Measurements from ENCODE around the gene MUC6.
A peak's percentile ranks its signal among the peaks of the same experiment; 100 is the strongest.

MUC6 gene

DNA sequence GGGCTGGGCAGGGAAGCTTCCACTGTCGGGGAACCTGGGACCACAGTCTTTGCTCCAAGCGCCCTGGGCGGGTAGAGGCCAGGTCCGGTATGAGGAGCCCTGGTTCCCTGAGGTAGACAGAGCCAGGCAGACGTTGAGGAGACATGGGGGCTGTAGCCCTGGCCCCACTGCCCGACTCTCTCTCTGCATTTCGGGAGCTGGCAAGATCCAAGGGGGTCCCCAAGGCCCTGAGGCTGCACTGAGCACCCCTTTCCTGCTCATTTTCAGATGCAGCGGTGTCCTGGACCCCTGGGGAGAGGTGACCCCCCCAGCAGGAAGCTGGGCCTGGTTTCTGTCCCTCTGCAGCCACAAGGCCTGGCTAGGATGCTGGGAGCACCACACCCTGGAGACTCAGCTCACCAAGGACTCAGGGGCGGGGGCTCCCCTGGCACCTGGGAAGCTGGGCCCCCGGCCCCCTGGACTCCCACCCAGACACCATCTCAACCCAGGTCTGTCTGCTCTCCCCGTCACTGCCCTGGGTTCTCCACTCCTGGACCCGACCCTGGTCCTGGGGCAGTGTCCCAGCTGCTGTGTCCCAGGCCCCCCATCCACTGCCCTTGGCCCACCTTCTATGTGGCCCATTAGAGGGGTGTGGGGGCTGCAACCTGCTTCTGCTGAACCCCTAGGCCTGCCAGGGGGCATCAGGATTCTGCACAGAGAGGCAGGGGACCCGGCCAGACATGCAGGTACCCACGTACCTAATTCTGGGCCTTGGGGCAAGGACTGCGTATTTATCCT, 15.0 kb upstream of the MUC6 start:
- no peak for DNase-seq (ENCODE audit: extremely low read depth in 1 of 2, low read depth in 1 of 2)

DNA sequence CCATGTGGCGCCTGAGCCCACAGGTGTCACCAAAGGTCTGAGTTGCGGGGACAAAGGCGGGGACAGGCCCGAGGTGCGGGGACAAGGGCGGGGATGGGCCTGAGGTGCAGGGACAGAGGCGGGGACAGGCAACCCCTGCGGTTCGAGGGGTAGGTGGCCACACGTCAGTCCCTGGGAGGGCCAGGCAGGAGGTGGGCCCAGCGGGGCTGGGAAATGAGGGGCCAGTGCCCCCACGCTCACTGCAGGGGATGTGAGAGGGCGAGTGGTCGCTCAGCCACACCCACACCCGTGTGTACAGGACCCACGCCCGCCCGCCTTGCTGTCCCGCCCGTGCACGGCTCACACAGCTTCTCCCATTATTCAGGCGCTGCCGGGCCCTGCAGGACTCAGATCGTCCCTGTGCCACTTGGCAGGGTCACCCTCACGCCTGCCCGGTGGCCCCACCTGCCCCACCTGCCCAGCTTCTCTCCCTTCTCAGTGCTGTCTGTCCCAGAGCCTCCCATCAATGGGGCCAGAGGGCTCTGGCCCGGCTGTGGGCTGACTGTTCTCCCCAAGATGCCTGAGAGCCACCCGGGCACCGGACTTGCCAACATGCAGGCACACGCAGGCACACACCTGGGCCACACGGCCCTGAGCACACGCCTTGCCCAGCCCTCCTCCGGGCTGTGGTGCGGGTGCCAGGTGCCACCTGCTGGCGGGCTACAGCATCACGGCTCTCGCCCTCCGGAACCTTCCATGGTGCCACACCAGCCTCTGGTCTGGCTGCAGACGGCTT, 14.2 kb upstream of the MUC6 start:
- peak; percentile 28 to 52 for DNase-seq (ENCODE audit: extremely low read depth in 1 of 2, low read depth in 1 of 2)

DNA sequence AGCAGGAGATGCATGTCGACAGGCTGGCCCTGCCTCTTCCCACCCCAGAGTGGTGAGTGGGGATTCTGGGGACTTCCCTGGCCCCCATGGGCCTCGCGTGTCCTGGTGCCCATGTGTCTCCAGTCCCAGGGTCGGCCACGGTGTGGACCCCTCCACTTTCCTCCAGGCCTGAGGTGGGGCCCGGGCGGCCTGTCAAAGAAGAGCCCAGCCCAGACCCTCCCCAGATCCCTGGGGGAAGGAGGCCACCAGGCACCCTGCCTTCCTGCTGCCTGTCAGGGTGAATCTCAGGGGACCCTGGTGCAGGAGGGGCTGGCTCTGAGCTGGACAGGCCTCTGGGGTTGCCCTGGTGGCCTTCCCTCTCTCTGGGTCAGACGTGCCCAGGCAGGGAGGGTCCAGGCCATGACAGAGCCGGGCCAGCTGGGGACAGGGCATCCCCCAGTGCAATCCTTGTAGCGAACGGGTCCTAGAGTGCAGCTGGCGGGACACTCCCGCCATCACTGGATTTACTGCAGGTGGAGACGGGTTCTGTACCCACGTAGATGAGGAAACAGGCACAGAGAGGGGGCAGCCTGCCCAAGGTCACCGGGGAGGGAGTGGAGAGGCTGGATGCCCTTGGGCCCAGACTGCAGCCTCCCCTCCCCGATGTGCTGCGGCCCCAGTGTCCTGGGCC, 13.5 kb upstream of the MUC6 start:
- DNase-seq (ENCODE audit: extremely low read depth in 1 of 2, low read depth in 1 of 2) = no peak

DNA sequence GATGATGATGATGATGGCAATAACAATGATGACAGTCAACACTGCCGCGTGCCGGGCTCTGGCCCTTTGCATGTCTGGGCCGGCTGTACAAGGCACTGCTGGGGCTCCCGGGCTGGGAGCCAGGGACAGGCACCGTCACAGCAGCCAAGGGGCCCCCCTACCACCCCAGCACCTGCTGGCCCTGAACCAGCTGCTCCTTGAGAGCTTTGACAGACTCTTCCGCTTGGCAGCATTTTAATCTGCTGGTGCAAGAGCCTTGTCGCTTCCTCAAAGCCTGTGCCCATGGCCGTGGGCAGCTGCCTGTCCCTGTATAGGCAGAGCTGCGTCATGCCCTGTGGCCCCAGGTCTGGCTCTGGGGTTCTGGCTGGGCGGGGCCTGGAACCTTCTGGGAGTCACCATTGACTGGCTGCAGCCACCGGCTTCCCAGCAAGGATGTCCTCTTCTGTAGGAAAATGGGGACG, 12.9 kb upstream of the MUC6 start:
- DNase-seq (ENCODE audit: extremely low read depth in 1 of 2, low read depth in 1 of 2) = no peak

DNA sequence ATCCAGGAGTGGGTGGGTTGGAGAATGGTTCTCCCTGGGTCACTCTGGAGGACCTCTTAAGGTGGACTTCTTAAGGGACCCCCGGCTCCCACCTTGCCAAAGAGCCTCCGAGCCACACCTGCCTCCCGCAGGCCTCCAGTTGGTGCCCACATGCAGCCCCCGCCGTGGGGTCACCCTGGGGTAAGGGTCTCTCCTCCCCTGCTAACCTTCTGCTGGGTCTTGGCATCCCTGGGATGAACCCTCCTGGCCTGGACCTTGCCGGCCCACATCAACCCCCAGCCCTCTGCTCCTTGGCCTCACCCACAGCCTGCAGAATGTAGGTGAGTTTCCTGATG, 12.5 kb upstream of the MUC6 start:
- no peak for DNase-seq (ENCODE audit: extremely low read depth in 1 of 2, low read depth in 1 of 2)

DNA sequence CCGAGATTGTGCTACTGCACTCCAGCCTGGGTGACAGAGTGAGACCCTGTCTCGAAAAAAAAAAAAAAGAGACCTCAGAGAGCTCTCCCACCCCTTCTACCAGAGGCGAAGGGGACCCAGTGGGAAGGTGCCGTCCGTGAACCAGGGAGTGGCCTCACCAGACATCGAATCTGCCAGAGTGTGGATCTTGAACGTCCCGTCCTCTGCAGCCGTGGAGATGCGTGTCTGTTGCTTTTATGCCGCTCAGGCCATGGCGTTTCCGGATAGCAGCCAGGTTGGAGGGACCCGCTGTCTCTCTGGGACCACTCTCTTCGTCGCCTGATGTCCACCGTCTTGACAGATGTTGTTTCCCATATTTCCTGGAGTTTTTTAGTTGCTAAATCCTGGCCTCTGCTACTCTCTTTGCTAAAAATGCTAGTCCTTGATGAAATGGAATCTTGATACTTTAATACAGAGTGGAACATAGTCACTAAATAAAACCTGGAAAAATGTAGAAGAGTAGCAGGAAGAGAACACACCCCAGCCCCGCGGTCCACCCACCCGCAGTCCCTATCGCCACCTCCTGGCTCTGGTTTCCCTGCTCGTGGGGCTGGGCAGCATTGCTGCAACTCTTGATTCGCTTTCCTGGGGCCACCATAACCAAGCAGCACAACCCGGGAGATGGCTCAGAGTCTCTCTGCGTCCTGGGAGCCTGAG, 12.0 kb upstream of the MUC6 start:
- DNase-seq (ENCODE audit: extremely low read depth in 1 of 2, low read depth in 1 of 2) = no peak

DNA sequence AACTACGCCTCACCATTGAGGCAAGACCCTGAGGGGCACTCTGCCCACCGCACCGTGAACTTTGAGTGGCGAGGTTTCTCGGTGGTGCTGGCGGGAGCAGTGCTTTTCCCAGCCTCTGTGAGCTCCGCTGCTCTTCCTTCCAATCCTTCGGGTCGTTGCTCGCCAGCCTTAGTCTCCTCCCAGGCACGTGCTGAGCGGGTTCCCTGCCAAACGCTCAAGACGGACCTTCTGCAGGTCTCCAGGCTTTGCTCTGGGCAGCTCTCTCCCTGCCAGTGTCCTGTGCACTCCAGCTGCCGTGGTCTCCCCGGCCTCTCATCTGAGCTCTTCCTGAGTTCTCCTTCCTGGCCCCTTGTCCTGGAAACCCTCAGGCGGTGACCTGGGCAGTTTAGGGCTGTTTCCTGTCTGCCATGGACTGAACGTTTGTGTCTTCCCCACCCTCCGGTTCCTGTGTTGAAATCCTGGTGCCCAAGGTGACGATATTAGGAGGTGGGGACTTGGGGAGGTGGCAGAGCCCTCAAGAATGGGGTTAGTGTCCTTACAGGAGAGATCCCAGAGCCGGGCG, 11.2 kb upstream of the MUC6 start:
- no peak for DNase-seq (ENCODE audit: extremely low read depth in 1 of 2, low read depth in 1 of 2)

DNA sequence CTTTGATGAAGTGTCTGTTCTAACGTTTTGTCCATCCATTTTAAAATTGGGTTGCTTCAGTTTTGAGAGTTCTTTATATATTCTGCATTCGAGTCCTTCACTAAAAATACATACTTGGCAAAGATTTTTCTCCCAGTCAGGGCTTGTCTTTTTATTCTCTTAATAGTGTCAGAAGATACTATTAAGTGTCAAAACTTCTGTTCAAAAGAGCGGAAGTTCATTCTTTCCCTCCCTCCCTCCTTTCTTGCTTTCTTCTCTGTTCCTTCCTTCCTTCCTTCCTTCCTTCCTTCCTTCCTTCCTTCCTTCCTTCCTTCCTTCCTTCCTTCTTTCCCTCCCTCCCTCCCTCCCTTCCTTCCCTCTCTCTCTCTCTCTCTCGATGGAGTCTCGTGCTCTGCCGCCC, 7.6 kb upstream of the MUC6 start:
- no peak for DNase-seq (ENCODE audit: extremely low read depth in 1 of 2, low read depth in 1 of 2)

DNA sequence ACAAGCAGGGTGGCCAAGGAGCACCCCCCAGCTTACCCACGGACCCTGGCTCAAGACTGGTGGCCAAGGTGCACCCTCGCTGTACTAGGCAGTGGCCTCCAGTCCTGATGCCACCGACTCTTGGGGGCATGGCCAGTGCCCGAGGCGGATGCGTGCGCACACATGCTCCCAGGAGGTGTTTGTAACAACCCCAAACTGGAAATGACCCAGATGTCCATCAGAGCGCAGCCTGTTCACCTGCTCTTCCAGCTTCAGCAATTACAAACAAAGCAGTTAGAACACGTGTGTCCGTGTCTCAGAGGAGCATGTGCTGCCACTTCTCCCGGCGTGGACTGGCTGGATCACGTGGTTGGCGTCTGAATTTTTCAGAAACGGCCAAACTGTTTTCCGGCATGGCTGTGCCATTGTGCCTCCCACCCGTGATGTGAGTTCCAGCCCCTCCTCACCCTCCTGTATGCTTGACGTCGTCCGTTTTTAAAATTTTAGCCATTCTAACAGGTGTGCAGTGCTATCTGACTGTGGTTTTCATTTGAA, 7.1 kb upstream of the MUC6 start:
- DNase-seq (ENCODE audit: extremely low read depth in 1 of 2, low read depth in 1 of 2) = no peak

DNA sequence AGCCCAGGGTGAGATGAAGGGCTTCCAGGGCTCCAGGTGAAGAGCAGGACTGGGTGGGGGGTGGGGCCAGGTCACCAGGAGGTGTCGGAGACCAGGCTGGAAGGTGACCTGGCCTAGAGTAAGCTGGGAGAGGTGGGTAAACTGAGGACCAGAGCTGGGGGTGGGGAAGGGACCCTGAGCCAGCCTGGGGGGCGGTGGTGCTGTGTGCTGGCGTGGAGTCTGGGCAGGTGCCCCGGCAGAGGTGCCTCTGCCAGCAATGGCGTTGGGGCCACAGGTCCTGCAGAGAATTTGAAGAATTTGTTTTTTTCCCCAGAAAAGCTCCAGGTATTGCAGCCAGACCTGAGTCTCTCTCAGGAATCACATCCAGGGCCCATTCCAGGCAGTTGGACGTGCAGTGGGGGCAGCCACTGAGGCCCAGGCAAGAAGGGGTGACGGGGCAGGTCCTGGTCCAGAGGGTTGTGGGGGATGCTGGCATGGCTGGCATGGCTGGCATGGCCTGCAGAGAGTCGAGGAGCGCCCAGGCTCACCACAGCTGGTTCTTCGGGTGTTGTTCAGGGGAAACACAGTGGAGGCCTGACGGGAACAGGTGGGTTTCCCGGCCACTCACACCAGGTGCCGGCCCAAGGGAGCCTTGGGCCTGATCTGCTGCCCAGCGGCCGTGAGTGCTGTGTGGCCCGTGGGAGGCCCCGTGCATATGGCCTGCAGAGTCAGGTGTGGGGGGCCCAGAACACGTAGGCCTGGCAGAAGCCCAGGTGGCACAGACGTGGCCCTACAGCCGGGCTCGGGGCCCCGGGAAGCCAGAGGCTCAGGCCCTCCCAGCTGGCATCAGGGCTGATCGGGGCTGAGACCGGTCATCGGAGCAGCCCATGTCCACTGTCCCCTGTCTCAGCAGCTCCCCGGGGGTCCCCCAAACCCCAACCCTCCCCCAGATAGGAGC, 6.4 kb upstream of the MUC6 start:
- DNase-seq (ENCODE audit: extremely low read depth in 1 of 2, low read depth in 1 of 2) = no peak

DNA sequence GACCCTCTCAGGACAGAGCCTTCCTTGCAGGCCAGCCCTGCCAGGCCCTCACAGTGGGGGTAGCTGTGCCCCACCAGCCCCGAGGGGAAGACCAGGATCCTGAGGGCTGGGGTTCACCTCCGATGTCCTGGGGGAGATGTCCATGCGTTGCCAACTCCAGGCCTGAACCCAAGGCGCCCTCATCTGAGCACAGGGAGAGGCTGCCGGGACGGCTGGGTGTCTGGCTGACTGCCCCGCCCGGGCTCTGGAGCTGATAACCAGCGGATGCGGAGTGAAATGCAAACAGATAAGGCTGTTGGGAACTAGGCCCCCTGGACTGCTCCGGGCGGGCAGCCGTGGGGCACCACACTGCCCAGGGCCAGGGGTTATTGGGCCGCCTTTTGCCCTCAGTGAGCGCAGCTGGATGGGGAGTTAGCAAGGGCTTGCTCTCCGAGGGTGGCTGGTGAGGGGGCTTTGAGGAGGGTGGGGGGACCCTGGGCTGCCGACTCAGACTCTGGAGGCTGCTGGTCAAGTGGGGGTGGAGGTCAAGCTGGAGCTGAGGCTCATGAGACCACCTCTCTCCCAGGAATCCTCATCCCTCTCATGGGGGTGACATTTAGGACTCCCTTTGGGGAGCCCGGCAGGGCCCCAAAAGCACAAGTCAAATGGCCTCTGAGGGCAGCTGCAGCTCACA, 5.6 kb upstream of the MUC6 start:
- DNase-seq (ENCODE audit: extremely low read depth in 1 of 2, low read depth in 1 of 2) = no peak

DNA sequence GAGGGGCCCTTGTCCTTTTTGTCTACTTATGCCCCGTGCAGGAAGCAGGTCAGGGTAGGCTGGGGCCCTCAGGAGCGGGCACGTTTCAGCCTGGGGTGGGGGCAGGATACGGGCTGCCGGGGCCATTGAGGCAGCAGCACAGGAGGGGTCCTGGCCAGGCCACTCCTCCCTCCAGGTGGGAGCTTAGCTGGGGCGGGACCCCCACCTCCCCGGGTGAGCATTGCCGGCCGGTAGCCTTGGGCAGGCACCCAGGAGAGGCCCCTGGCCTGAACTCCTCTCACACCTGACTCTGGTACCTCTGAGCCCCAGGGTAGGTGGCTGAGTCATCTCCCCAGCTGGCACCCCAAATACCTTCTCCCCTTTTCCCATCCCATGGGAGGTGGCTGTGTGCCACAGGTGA, 5.0 kb upstream of the MUC6 start:
- DNase-seq (ENCODE audit: extremely low read depth in 1 of 2, low read depth in 1 of 2) = no peak

DNA sequence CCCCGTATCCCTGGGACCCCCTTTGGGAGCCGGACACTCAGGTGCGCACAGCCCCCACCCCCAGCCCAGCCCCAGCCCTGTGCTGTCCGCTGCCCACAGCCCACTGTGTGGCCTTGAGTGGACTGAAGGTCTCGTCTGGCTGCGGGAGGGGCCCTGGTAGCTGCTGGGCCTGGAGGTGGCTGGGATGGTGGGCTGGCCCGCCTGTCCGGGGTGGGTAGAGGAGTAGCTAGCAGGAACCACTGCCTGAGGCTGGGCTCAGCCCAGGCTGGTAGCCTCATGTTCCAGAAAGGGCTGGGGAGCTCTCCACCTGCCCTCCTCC, 4.6 kb upstream of the MUC6 start:
- no peak for DNase-seq (ENCODE audit: extremely low read depth in 1 of 2, low read depth in 1 of 2)

DNA sequence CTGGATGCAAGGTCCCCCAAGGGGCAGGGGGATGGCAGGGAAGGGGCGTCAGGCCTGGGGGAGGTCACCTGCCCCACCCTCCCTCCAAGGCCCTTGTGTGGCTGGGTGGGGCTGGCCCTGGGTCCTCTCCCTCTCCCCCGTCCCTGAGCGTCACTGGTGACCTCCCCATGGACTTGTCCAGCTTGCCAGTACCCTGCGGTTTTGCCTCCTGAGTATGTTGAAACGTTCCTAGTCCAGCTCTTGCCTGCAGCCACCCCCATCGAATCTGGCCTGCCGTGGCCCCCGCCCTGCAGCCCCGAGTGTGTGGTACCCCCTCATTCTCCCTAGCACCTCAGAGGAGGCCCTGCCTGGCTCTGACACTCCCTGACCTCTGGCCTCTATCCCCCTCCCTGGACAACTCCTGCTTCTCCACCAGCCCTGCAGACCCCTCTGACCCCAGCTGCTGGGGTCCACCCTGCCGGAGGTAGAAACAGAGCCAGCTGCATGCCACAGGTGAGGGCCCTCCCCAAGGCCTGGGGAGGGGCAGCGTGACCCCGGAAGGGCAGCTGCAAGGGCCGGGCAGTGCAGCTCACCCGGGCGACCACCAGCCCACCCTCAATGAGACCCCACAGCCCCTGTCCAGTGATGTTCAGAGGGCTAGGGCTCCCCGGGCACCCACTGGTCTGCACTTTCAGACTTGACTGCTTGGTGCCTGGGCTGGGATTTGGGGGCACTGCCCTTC, 4.1 kb upstream of the MUC6 start:
- DNase-seq (ENCODE audit: extremely low read depth in 1 of 2, low read depth in 1 of 2) = no peak

DNA sequence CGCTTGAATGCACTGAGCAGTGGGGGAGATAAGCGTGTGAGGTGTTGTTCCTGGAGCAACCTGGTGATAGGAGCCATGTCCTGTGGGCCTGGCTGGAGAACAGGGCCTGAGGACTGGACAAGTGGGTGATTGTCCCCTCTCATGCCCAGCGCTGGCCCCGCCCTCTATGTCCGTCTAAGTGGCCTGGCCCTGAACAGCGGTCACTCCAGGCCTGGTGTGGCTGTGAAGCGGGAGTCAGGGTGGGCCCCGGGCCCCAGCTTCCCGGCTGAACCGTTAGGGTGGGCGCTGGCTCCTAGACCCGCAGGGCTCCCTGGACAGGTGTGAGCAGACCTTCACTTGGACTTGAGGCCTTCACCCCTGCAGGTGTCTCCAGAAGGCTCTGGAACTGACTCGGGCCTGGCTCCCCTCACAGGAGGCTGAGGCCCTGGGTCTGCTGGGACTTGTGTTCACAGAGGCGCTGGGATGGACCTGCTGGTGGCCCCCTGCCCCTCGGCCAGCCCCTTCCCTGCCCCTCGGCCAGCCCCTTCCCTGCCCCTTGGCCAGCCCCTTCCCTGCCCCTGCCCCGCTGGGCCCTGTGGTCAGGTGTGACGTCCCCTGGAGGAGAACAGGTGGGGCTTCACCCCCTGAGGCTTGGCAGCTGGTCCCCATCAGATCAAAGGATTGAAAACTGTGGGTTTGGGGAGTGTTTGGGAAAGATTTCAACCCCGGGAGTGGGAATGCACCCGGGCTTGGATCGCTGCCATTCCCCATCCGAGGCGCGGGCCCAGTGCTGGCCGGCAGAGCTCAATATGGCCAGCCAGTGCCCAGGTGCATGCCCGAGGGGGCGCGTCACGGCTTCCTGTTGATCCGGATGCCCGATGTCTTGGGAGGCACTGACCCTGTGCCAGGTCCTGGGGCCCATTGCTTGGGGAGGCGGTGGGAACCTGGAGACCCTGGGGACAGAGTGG, 3.2 kb upstream of the MUC6 start:
- DNase-seq (ENCODE audit: extremely low read depth in 1 of 2, low read depth in 1 of 2) = no peak

DNA sequence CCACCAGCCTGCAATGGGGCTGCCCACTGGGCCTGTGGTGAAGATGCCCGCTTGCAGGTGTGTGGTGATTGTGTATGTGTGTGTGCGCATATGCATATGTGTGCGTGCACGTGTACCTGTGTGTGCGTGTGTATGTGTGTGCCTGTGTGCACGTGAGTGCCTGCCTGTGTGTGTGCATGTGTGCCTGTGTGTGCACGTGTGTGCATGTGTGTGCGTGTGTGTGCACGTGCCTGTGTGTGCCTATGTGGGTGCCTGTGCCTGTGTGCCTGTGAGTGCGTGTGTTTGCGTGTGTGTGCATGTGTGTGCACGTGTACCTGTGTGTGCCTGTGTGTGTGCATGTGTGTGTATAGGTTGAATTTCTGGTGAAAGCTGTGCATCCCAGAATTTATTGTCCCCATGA, 2.4 kb upstream of the MUC6 start:
- DNase-seq (ENCODE audit: extremely low read depth in 1 of 2, low read depth in 1 of 2) = no peak

DNA sequence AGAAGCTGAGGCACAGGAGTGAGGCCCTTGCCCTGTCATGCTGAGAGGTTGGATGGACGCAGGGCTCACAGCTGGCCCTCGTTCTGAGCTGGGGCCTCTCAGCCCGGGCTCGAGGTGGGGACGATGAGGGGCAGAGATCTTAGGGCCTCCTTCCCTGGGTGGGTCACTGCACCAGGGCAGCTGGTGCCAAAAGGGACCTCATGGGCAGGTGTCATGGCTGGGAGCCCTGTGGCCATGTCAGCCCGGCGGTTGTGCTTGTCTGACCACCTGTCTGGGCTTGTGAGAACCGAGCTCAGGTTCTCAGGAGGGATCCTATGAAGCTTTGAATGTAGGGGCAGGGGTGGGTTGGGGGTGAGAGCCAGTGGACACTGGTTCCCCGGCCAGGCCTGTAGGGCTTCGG, 1.8 kb upstream of the MUC6 start:
- DNase-seq (ENCODE audit: extremely low read depth in 1 of 2, low read depth in 1 of 2) = no peak

Data from activated CD8-positive, alpha-beta memory T cell treated with anti-CD3 and anti-CD28 coated beads for 1 hour (primary cell).